Measurements from ENCODE around the gene HBP1. TPM values are rescaled to one million over a fixed set of nuclear protein-coding genes. Genes with fewer than 3 reads are reported as not detected.
A peak's percentile ranks its signal among the peaks of the same experiment; 100 is the strongest.

Gene HBP1
- total and polyA plus RNA-seq, 5 donors, result 39.4 to 64.7 (median 43.0) TPM

DNA sequence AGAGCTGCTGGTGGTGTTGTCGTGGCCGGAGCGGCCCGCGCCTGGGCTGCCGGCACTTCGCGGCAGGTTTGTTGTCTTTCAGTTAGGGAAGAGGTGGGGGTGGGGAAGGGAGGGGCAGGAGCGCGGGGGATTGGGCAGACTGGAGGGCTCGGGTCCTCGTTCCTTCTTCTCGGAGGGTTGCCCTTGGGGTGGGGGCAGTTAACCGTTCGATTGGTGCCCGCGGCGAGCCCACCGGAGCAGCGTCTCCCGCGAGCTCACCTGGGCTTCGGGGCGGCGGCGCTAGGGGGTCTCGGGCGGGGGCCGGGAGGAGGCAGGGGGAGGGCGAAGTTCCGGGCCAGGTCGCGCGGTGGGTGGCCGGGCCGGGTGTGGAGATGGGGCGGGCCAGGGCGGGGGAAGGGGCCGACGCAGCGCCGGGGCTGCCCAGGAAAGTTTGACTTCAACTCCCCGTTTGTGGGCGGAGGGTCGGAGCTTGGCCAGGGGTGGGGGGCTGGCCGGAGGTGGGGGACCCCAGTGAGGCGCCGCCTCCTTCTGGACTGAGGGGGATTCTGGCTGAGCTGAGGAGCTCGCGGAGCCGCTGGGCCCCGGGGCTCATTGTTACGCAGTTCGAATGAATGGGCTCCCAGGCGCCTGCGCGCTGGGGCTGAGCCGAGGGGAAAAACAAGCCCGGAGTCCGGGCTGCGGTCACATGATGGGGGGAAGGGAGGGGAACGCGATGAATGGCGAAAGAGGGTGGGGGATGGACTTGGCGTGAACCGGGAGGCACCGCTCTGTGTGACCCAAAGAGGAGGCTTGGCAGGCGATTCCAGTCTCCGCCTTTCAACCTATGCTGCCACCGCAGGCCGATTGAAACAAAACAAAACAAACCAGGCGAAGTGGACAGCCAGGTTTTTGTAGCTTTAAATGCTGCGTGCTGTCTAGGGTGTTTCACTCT, 582 bp downstream of the HBP1 start:
- intact Hi-C loops (cut with DNase I), result no loop called here
- peak; percentile 80 to 88 for ATAC-seq
- DNase-seq, result peak; percentile 98 to 99 (median 98)
- H3K27me3 ChIP-seq (ENCODE audit: control insufficient read depth, insufficient read depth), result no peaks in the 10 kb centered on the region
- H3K4me3 ChIP-seq (ENCODE audit: low read length), result peak overlapping the region; percentile 86
- H3K9me3 ChIP-seq (ENCODE audit: control insufficient read depth, low read length), result no peaks in the 10 kb centered on the region
- H3K27ac ChIP-seq (ENCODE audit: low read length), result peak overlapping the region; percentile 96
- H3K4me1 ChIP-seq (ENCODE audit: control insufficient read depth, insufficient read depth, low read length), result peaks cover 5% of the 10 kb centered on the region
- under 1% methylated on average over 73 of the region's 73 CpGs for WGBS

DNA sequence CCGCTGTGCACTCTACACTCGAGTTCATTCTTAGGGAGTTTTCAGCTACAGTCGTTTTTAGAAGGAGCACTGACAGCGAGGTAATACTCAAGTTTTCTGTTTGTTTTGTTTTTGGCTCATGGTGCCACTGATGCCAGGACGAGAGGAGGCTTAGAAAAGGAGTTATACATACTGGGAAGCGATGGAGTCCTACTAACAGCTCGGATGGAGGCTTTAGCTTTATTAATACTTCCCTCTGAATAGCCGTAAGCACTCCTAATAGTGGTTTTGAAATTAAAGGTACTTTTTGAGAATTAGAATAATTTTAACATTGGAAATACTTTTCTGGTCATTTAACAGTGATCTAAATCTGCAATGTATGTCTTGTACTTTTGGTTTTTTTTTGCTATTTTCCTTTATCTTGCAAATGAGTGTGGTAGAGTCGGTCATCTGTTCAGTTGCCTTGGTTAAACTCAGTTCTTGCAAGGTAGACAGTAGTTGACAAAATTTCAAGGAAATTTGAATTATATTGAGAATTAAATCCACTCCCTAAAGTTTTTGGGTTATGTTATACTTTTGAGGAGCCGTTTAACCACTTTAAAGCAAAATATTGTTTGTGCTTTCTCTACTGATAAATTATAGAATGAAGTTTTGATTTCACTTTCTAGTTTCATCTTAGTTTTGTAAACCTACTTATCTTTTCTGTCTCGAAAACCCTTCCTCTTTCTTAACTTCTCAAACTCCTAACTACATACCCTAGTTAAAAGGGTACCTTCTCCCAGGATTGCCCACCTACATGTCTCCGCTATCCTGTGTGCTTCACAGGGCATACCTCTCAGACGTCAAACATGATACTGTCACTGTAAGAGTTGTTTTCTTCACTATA, 1.5 kb downstream of the HBP1 start:
- Histone ChIP-seq H3K9me3 (ENCODE audit: control insufficient read depth, low read length) (no peaks in the 10 kb centered on the region), H3K27me3 (ENCODE audit: control insufficient read depth, insufficient read depth) (no peaks in the 10 kb centered on the region), H3K4me3 (ENCODE audit: low read length) (peak overlapping the region; percentile 86), H3K27ac (ENCODE audit: low read length) (peak overlapping the region; percentile 73), H3K4me1 (ENCODE audit: control insufficient read depth, insufficient read depth, low read length) (peaks cover 5% of the 10 kb centered on the region)
- 8% methylated on average over 13 of the region's 13 CpGs for WGBS
- DNase-seq (no peak), ATAC-seq (no peak)
- intact Hi-C loops (cut with DNase I), result no loop called here

DNA sequence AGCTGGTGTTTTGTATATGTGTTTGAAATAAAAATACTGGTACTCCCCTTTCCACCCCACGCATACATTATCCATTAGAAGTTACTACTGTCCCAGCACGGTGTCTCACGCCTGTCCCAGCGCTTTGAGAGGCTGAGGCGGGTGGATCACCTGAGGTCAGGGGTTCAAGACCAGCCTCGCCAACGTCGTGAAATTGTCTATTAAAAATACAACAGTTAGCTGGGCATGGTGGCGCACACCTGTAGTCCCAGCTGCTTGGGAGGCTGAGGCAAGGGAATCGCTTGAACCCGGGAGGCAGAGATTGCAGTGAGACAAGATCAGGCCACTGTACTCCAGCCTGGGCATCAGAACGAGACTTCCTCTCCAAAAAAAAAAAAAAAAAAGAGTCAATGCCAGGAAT, 2.7 kb downstream of the HBP1 start:
- DNase-seq (peak in 1 of 3 donors; percentile 54), ATAC-seq (no peak)
- intact Hi-C loops (cut with DNase I), result no loop called here
- H3K4me1 ChIP-seq (ENCODE audit: control insufficient read depth, insufficient read depth, low read length), result peaks cover 5% of the 10 kb centered on the region
- WGBS, result 86% methylated on average over 12 of the region's 12 CpGs
- no peaks in the 10 kb centered on the region for H3K9me3 ChIP-seq (ENCODE audit: control insufficient read depth, low read length)
- H3K27me3 ChIP-seq (ENCODE audit: control insufficient read depth, insufficient read depth), result no peaks in the 10 kb centered on the region
- no peak overlapping the region for H3K4me3 ChIP-seq (ENCODE audit: low read length)
- H3K27ac ChIP-seq (ENCODE audit: low read length), result peak overlapping the region; percentile 36

DNA sequence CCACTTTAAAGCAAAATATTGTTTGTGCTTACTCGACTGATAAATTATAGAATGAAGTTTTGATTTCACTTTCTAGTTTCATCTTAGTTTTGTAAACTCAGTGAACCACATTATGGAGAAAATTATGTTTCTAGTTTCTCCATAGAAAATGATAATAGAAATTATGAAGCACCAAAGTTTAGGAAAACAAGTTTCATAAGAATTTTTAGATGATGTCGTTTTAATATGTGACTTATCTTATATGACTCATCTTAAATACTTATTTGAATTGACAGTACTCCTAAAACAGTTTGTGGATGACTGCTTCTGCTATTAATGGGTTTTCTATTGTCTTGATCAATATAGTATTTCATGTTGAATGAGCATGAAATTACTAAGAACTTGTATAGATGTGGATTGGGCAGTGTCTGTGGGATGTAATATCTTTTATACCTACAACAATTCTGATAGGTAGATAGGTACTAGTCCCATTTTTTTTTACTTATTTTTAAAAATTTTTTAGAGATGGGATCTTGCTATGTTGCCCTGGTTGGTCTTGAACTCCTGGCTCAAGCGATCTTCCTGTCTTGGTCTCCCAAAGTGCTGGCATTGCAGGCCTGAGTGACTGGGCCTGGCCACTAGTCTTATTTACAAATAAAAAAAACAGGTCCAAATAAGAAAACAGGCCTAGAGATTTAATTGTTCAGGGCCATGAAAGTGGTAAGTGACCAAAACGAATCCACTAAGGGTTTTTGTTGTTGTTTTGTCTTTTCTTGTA, 3.7 kb downstream of the HBP1 start:
- Histone ChIP-seq H3K27ac (ENCODE audit: low read length) (no peak overlapping the region), H3K4me3 (ENCODE audit: low read length) (no peak overlapping the region), H3K4me1 (ENCODE audit: control insufficient read depth, insufficient read depth, low read length) (peaks cover 5% of the 10 kb centered on the region), H3K27me3 (ENCODE audit: control insufficient read depth, insufficient read depth) (no peaks in the 10 kb centered on the region), H3K9me3 (ENCODE audit: control insufficient read depth, low read length) (no peaks in the 10 kb centered on the region)
- WGBS, result 69% methylated on average over 4 of the region's 4 CpGs
- ATAC-seq, result no peak
- intact Hi-C loops (cut with DNase I), result no loop called here
- no peak for DNase-seq

DNA sequence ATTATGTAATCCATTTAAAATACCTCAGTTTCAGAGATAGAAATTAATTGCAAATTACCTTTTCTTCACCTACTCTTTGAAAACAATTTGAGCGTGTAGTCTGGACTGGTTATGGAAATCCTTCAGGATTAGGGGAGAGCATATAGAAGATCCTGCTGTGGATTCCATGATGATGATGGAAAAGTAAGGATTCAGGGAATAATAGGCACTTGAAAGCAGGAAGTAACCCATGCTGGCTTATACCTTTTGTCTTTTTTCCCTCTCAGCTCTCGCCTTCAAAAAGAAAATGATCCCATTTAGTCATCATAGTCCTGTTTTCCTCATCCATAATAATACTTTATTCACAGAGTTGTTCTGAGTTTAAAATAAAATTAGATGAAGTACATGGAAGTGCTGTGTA, 4.4 kb downstream of the HBP1 start:
- no peak for ATAC-seq
- H3K4me1 ChIP-seq (ENCODE audit: control insufficient read depth, insufficient read depth, low read length), result peaks cover 5% of the 10 kb centered on the region
- no peak overlapping the region for H3K4me3 ChIP-seq (ENCODE audit: low read length)
- intact Hi-C loops (cut with DNase I), result no loop called here
- WGBS, result 84% methylated on average over 2 of the region's 2 CpGs
- DNase-seq, result no peak
- no peaks in the 10 kb centered on the region for H3K27me3 ChIP-seq (ENCODE audit: control insufficient read depth, insufficient read depth)
- H3K27ac ChIP-seq (ENCODE audit: low read length), result no peak overlapping the region
- H3K9me3 ChIP-seq (ENCODE audit: control insufficient read depth, low read length), result no peaks in the 10 kb centered on the region

DNA sequence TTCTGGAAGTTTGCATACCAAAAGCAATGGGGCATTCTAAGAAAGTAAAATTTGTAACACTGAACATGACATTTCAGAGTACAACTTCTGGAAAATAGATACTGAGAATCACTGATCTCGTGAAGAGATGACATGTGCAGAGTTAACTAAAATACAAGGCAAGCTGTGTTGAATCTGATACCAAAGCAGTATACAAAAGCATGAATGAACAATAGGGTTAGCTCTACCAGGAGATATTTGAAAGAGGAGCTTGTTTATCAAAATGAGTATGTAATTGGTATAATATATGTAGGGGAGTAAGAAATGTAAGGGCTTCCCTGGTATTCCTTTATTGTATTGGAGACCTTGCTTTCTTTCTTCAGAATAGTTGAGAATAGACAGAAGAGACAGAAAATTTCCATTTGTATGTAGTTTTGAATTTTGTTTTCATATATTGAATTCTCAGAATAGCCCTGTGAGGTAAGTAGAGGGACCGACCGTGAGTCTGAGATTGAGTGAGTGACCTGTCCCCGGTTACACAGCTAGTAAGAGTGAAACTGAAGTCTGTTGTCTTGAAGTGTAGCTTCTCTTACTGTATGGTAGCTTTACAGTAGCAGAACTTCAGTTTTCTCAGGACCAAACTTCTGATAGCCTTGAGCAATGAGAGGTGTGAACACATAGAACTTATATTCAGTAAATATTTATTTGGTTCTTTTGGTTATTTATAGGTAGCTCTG, 5.0 kb downstream of the HBP1 start:
- DNase-seq (no peak), ATAC-seq (no peak)
- Histone ChIP-seq H3K4me1 (ENCODE audit: control insufficient read depth, insufficient read depth, low read length) (peaks cover 5% of the 10 kb centered on the region), H3K9me3 (ENCODE audit: control insufficient read depth, low read length) (no peaks in the 10 kb centered on the region), H3K4me3 (ENCODE audit: low read length) (no peak overlapping the region), H3K27me3 (ENCODE audit: control insufficient read depth, insufficient read depth) (no peaks in the 10 kb centered on the region), H3K27ac (ENCODE audit: low read length) (no peak overlapping the region)
- 39% methylated on average over 4 of the region's 4 CpGs for WGBS
- intact Hi-C loops (cut with DNase I), result no loop called here

DNA sequence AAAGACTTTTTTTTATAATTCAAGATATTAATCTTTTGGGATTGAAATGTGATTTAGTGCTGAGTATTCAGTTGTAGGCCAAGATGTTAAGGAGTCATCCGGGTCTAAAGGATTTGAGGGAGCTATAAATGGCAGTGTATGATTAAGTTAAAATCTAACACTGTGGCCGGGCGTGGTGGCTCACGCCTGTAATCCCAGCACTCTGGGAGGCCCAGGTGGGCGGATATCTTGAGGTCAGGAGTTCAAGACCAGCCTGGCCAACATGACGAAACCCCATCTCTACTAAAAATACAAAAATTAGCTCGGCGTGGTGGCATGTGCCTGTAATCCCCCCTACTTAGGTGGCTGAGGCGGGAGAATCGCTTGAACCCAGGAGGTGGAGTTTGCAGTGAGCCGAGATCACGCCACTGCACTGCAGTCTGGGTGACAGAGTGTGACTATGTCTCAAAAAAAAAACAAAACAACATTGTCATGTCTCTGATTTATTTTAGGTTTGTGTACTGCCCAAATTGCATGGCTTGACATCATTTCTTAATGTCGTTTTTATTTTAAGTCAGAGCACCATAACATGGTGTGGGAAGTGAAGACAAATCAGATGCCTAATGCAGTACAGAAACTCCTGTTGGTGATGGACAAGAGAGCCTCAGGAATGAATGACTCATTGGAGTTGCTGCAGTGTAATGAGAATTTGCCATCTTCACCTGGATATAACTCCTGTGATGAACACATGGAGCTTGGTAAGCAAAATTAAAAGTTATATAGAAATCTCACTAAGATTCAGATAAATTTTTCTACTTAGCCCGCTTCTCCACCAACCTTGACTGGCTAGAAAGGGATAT, 10.7 kb downstream of the HBP1 start:
- H3K4me1 ChIP-seq (ENCODE audit: control insufficient read depth, insufficient read depth, low read length), result peaks cover 5% of the 10 kb centered on the region

DNA sequence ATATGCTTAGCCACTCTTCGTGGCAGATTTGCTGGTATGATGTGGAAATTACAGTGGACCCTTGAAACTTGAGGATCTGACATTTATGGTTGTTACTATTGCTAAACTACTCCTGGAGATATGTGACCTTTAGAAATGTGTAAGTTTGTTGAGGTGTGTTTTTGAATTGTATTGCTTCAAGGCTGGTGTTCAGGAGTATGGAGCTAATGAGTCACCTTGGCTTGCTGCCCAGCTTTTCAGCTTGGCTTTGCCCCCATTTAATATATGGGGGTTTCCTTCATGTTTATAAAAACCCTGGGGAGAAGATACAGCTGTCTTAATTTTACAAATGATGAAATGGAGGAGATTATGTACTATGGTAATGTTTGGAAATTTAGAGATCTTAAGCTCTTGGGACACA, 11.6 kb downstream of the HBP1 start:
- peaks cover 5% of the 10 kb centered on the region for H3K4me1 ChIP-seq (ENCODE audit: control insufficient read depth, insufficient read depth, low read length)
- no peak overlapping the region for H3K27ac ChIP-seq (ENCODE audit: low read length)

More for the DNA sequence above, 10.7 kb downstream of the HBP1 start:
- ATAC-seq (peak in 1 of 2 donors; percentile 59), DNase-seq (no peak)
- 84% methylated on average over 14 of the region's 14 CpGs for WGBS
- no peaks in the 10 kb centered on the region for H3K9me3 ChIP-seq (ENCODE audit: control insufficient read depth, low read length)
- intact Hi-C loops (cut with DNase I), result no loop called here
- H3K27me3 ChIP-seq (ENCODE audit: control insufficient read depth, insufficient read depth), result no peaks in the 10 kb centered on the region
- no peak overlapping the region for H3K27ac ChIP-seq (ENCODE audit: low read length)
- no peak overlapping the region for H3K4me3 ChIP-seq (ENCODE audit: low read length)

DNA sequence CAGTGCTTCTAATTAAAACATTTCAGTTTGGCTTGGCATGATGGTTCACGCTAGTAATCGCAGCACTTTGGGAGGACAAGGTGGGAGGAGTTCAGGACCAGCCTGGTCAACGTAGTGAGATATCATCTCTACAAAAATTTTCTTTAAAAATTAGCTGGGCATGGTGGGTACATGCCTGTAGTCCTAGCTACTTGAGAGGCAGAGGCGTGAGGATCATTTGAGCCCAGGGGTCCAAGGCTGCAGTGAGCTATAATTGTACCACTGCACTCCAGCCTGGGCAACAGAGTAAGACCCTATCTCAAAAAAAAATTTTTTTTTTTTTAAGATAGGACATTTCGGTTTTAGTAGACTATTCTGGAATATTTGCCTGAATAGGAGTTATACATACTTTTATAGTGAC, 12.4 kb downstream of the HBP1 start:
- intact Hi-C loops (cut with DNase I), result no loop called here
- peaks cover 5% of the 10 kb centered on the region for H3K4me1 ChIP-seq (ENCODE audit: control insufficient read depth, insufficient read depth, low read length)
- no peak for ATAC-seq
- H3K27me3 ChIP-seq (ENCODE audit: control insufficient read depth, insufficient read depth), result no peaks in the 10 kb centered on the region
- no peak for DNase-seq
- WGBS, result 88% methylated on average over 5 of the region's 5 CpGs
- H3K9me3 ChIP-seq (ENCODE audit: control insufficient read depth, low read length), result no peaks in the 10 kb centered on the region
- no peak overlapping the region for H3K27ac ChIP-seq (ENCODE audit: low read length)
- no peak overlapping the region for H3K4me3 ChIP-seq (ENCODE audit: low read length)

More for the DNA sequence above, 11.6 kb downstream of the HBP1 start:
- Histone ChIP-seq H3K9me3 (ENCODE audit: control insufficient read depth, low read length) (no peaks in the 10 kb centered on the region), H3K27me3 (ENCODE audit: control insufficient read depth, insufficient read depth) (no peaks in the 10 kb centered on the region), H3K4me3 (ENCODE audit: low read length) (no peak overlapping the region)
- 46% methylated on average over 1 of the region's 1 CpG for WGBS
- DNase-seq (peak in 2 of 3 donors; percentile 35 to 65), ATAC-seq (peak in 1 of 2 donors; percentile 61)
- intact Hi-C loops (cut with DNase I), result no loop called here
